Left lung (tissue), 10 donors: Measurements from ENCODE around the gene INHBB. TPM values are rescaled to one million over a fixed set of nuclear protein-coding genes. Genes with fewer than 3 reads are reported as not detected.

Experiments used
- ATAC-seq: fragments of 200-7000 bp; cut with Tn5 transposase; one replicate; pipeline ENCODE4 v1.9.1; 2020; ENCODE audit warnings: moderate library complexity
- DNase-seq, 4 donors: peaks; one replicate each; pipeline ENCODE4 v3.0.0-alpha.2; 2013 to 2020
- H3K27ac ChIP-seq, 2 donors: fragments of 200-600 bp; sonication (generic) in 1 of 2; one replicate each; pipeline versions ENCODE4 v1.5.0 to v1.8.0; 2020 to 2021
- H3K27me3 ChIP-seq, 2 donors: fragments of 200-600 bp; sonication (generic) in 1 of 2; one replicate each; pipeline versions ENCODE4 v1.5.0 to v1.8.0; 2020 to 2021
- H3K36me3 ChIP-seq, 2 donors: fragments of 200-600 bp; sonication (generic) in 1 of 2; one replicate each; pipeline versions ENCODE4 v1.5.0 to v1.8.0; 2020 to 2021
- H3K4me1 ChIP-seq, 2 donors: fragments of 200-600 bp; one replicate each; pipeline ENCODE4 v1.8.0; 2021
- H3K4me3 ChIP-seq, 2 donors: fragments of 200-600 bp; sonication (generic) in 1 of 2; one replicate each; pipeline versions ENCODE4 v1.5.0 to v1.8.0; 2020 to 2021; ENCODE audit warnings: mild to moderate bottlenecking in 1 of 2
- H3K9me3 ChIP-seq, 2 donors: fragments of 200-600 bp; sonication (generic) in 1 of 2; one replicate each; pipeline versions ENCODE4 v1.5.0 to v1.8.0; 2020 to 2021
- CTCF ChIP-seq, 2 donors: fragments of 200-600 bp; sonication (generic) in 1 of 2; IDR thresholded peaks; one replicate each; pipeline versions ENCODE4 v1.5.0 to v1.8.0; 2021; ENCODE audit warnings: antibody characterized with exemption in 2 of 2
- intact Hi-C, 2 donors: fragments of 100-400 bp; cut with DNase I; formaldehyde crosslinking; loops; one replicate each; pipeline versions ENCODE4 v1.11.2 to v1.14.2; 2022
- polyA plus RNA-seq, 6 donors: library from polyadenylated mRNA; unstranded; fragments of 120-200 nt; gene quantifications; one replicate each; pipeline ENCODE4 v1.2.1, GENCODE V29; 2013; ENCODE audit not compliant: insufficient read length in 6 of 6
- total RNA-seq, 2 donors: library from RNA; stranded (reverse); fragmentation: NEBNext Ultra II Directional; extraction: Animal tissue kit (Norgen Biotek cat#: 25700); gene quantifications; one replicate each; pipeline ENCODE4 v1.2.1, GENCODE V29; 2021
- donor health status: DM: no; HTN: yes; CAD: no.
- donor health status: DM: no; HTN: no; CAD: no.

Gene INHBB
- total and polyA plus RNA-seq, 8 donors, result 0.21 to 2.0 (median 0.34) TPM

GRCh38 chr2:120326066-120326465 lies 19.9 kb upstream of the INHBB start:
- Histone ChIP-seq H3K4me3 (no peak overlapping the region), H3K27me3 (no peaks in the 10 kb centered on the region), H3K36me3 (no peaks in the 10 kb centered on the region), H3K9me3 (no peaks in the 10 kb centered on the region), H3K27ac (no peak overlapping the region), H3K4me1 (no peaks in the 10 kb centered on the region)
- ATAC-seq (no peak), DNase-seq (peak in 2 of 4 donors; percentile 42 to 62)
- intact Hi-C loops, result no loop called here
- TF ChIP-seq CTCF (IDR thresholded peaks at IDR 0.05), result no peak

GRCh38 chr2:120330946-120331822 lies 14.8 kb upstream of the INHBB start:
- ATAC-seq, result no peak

GRCh38 chr2:120331903-120332302 lies 14.0 kb upstream of the INHBB start:
- no peak overlapping the region for H3K4me3 ChIP-seq
- no peak for TF ChIP-seq CTCF (IDR thresholded peaks at IDR 0.05)
- no peaks in the 10 kb centered on the region for H3K4me1 ChIP-seq
- DNase-seq (no peak), ATAC-seq (no peak)
- H3K9me3 ChIP-seq, result no peaks in the 10 kb centered on the region
- no peaks in the 10 kb centered on the region for H3K36me3 ChIP-seq
- H3K27ac ChIP-seq, result no peak overlapping the region
- intact Hi-C loops, result no loop called here
- no peaks in the 10 kb centered on the region for H3K27me3 ChIP-seq

More at GRCh38 chr2:120330946-120331822, 14.8 kb upstream of the INHBB start:
- Histone ChIP-seq H3K4me1 (no peaks in the 10 kb centered on the region), H3K4me3 (no peak overlapping the region), H3K27ac (no peak overlapping the region), H3K27me3 (no peaks in the 10 kb centered on the region), H3K9me3 (no peaks in the 10 kb centered on the region), H3K36me3 (no peaks in the 10 kb centered on the region)
- TF ChIP-seq CTCF (IDR thresholded peaks at IDR 0.05), result no peak
- intact Hi-C loops, result no loop called here
- peak in 1 of 4 donors; percentile 42 for DNase-seq

- ATAC-seq (no peak), DNase-seq (no peak)
- intact Hi-C loops, result no loop called here
- no peaks in the 10 kb centered on the region for H3K27me3 ChIP-seq
- H3K36me3 ChIP-seq, result no peaks in the 10 kb centered on the region
- no peaks in the 10 kb centered on the region for H3K9me3 ChIP-seq
- no peak overlapping the region for H3K27ac ChIP-seq
- H3K4me1 ChIP-seq, result peaks cover 0 to 3% of the 10 kb centered on the region in 2 donors
- H3K4me3 ChIP-seq, result no peak overlapping the region
- TF ChIP-seq CTCF (IDR thresholded peaks at IDR 0.05), result no peak
These were observed 13.6 kb upstream of the INHBB start for GRCh38 chr2:120332384-120332783.

- no peak for ATAC-seq
- H3K27me3 ChIP-seq, result peaks cover 0 to 2% of the 10 kb centered on the region in 2 donors
- H3K4me3 ChIP-seq, result no peak overlapping the region
- no peak overlapping the region for H3K27ac ChIP-seq
- DNase-seq, result no peak
- peaks cover 0 to 16% of the 10 kb centered on the region in 2 donors for H3K4me1 ChIP-seq
- intact Hi-C loops, result no loop called here
- no peak for TF ChIP-seq CTCF (IDR thresholded peaks at IDR 0.05)
- no peaks in the 10 kb centered on the region for H3K9me3 ChIP-seq
- no peaks in the 10 kb centered on the region for H3K36me3 ChIP-seq
These were observed 11.9 kb upstream of the INHBB start for GRCh38 chr2:120334068-120334467.
